Measurements from ENCODE around the gene TDRD3.

- TF ChIP-seq CTCF (IDR thresholded peaks at IDR 0.05; ENCODE audit: low read depth, low read length) (no peak), POLR2A (IDR thresholded peaks at IDR 0.05; ENCODE audit: extremely low read depth, insufficient read length) (no peak)
Observed at GRCh38 chr13:60571571-60571970, 174.6 kb downstream of the TDRD3 start.
